GM12892 (cell line): ENCODE data around the gene ZSCAN23.

Experiments used
- POLR2A ChIP-seq: IDR thresholded peaks from 2 replicates; pipeline ENCODE4 v1.6.1; 2011; ENCODE audit warnings: low read depth, low read length, control low read depth
- POLR2AphosphoS5 ChIP-seq: IDR thresholded peaks from 2 replicates; pipeline ENCODE4 v1.6.1; 2011; ENCODE audit warnings: low read depth, low read length, control low read depth
- TAF1 ChIP-seq: IDR thresholded peaks from 2 replicates; pipeline ENCODE4 v1.6.1; 2011; ENCODE audit warnings: low read depth, mild to moderate bottlenecking, control low read depth, low read length, borderline replicate concordance

GRCh38 chr6:28390688-28391087, 52.6 kb downstream of the ZSCAN23 start:
- TF ChIP-seq POLR2A (no peak), TAF1 (no peak), POLR2AphosphoS5 (no peak)
